ENCODE measurements around the gene GCN1.

The GCN1 gene

GRCh38 chr12:120181991-120182631, 12.4 kb downstream of the GCN1 start:
- no peak for DNase-seq

DNA sequence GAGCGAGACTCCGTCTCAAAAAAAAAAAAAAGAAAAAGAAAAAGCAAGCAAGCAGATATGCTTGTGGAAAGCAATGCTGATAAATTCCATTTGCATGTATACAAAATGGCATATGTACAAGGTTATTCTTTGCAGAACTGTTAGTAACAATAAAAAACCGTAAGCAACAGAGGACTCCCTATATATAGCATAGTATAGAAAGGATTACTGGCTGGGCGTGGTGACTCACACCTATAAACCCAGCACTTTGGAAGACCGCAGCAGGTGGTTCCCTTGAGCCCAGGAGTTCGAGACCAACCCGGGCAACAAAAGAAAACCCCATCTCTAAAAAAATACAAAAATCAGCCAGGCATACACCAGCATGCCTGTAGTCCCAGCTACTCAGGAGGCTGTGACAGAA, 13.5 kb downstream of the GCN1 start:
- DNase-seq, result no peak

DNA sequence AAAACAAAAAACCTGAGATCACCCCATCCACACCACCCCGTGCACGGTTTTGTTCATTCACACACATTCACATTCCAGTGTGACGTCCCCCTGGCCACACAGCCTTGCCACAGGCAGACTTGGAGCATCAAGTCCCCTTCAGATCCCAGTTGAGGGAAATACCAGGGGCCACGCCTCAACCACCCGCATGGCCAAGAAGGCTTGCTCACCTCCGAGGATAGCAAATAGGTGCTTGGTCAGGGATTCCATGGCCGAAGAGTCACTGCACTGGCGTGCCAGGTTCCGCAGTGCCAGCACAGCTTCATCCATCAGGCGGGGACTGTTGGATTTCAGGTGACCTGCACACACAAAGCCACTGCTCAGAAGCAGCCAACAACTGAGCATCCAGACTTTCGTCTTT, 19.0 kb downstream of the GCN1 start:
- DNase-seq, result no peak

DNA sequence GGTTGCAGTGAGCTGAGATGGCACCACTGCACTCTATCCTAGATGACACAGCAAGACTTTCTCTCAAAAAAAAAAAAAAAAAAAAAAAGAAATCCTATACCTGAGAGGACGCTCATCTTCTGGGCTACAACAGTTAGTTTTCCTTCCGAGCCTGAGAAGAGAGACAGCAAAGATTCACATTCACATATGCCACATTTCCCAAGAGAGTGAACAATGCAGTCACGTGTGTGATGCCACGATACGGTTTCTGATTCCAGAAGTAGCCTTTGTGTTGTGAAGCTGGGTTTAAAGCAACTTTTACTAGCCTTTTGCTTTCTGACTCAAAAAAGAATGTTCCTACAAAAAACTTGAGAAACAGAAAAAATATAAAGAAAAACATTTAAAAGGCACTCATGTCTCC, 19.5 kb downstream of the GCN1 start:
- no peak for DNase-seq

DNA sequence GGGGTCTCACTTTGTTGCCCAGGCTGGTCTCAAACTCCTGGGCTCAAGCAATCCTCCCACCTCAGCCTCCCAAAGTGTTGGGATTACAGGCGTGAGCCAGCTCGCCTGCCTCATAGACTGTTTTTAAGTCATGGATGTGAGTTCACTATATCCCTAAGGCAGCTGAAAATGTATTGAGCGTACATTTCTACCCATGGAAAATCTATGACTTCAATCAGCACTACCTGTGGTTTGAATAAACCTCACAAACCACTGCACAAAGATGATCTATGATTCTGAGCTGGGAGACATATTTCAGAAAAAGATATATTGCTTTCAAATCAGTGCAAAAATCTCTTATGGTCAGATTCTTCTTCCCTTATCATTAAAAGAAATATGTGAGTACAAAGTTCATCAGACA, 22.5 kb downstream of the GCN1 start:
- DNase-seq, result no peak

DNA sequence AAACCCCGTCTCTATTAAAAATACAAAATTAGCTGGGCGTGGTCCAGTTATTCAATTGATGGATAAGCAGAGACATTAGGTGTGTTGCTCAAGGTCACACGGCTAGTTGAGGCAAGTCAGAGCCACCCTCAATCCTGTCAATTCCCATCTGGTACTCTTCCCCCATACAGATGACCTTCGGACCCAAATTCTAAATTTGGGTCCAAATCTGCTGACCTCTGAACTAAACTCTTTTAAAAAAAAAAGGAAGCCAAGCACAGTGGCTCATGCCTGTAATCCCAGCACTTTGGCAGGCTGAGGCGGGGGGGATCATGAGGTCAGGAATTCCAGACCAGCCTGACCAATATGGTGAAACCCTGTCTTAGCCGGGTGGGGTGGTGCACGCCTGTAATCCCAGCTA, 23.9 kb downstream of the GCN1 start:
- DNase-seq, result no peak

GRCh38 chr12:120169946-120170345, 24.6 kb downstream of the GCN1 start:
- DNase-seq, result no peak

GRCh38 chr12:120168337-120168736, 26.2 kb downstream of the GCN1 start:
- DNase-seq, result no peak

GRCh38 chr12:120167529-120168095, 26.9 kb downstream of the GCN1 start:
- DNase-seq, result no peak

GRCh38 chr12:120164293-120164692, 30.2 kb downstream of the GCN1 start:
- DNase-seq, result no peak

DNA sequence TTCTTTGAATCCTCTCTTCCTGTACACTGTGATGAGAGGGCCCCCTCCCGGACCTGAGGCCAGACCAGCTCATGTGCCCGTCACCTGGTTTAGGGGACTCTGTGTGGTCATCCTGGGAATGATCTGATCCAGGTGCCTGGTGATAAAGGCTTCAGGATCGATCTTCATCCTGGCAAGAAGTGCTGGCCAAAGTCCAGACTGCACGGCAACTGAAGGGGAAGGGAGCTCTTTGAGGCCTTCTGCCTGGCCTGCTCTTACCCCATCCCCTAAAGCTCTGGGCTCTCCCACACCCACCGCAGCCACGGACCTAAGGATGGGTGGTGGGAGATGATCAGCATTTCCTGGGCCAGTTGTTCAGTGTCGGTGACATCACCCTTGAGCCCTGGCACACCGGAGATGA, 31.8 kb downstream of the GCN1 start:
- no peak for DNase-seq

GRCh38 chr12:120161852-120162251, 32.7 kb downstream of the GCN1 start:
- no peak for DNase-seq

DNA sequence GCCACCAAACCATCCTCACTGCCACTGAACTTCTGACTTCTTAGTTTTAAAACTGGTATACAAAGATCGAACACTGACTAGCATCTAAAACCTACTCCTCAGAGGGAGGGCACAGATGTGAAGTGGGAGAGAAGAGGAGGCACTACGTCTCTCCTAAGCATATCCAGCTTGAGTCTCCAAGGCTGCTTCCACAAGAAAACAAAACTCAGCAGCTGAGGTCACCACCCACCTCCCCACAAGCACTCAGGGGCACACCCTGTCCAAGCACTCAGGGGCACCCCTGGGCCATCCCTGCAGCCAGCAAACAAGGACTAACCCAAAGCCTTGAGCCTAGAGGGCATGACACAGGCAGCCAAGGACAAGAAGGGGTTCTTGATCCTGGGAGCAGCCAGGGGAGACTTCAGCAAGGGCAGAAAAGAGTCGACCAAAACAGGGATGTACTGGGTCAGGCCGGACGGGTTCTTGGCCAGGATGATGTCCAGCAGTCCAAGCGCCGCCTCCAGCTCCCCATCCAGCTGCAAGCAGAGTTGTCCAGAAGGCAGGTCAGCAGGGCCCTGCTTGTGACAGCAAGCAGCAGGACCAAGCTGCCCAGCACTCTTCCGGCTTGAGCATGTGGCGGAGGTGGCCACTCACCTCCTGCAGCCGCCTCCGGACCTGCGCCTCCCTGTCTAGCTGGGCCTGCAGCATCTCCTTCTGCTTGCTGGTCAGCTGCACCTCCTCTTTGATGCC, 34.8 kb downstream of the GCN1 start:
- DNase-seq, result no peak

- no peak for DNase-seq
Observed at GRCh38 chr12:120158351-120158750, 36.2 kb downstream of the GCN1 start.

DNA sequence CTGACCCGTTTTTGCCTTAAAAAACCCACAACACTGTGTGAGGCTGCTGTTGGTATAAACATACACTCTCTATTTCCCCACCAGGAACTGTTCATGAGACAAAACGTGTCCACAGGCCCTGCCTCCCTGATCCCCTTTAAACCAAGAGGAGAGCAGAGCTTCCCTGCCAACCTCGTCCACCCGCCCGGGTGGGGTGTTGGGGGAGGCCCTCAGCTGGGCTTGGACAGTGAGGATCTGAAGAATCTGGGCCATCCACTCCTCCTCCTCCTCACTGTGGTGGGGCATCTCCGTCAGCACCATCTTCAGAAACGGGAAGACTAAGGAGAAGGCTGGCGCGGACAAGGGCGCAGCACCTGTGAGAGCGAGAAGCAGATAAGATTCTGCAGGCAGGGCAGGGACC, 36.8 kb downstream of the GCN1 start:
- no peak for DNase-seq

GRCh38 chr12:120156315-120157259, 37.9 kb downstream of the GCN1 start:
- DNase-seq, result no peak

GRCh38 chr12:120155072-120155471, 39.4 kb downstream of the GCN1 start:
- DNase-seq, result no peak

DNA sequence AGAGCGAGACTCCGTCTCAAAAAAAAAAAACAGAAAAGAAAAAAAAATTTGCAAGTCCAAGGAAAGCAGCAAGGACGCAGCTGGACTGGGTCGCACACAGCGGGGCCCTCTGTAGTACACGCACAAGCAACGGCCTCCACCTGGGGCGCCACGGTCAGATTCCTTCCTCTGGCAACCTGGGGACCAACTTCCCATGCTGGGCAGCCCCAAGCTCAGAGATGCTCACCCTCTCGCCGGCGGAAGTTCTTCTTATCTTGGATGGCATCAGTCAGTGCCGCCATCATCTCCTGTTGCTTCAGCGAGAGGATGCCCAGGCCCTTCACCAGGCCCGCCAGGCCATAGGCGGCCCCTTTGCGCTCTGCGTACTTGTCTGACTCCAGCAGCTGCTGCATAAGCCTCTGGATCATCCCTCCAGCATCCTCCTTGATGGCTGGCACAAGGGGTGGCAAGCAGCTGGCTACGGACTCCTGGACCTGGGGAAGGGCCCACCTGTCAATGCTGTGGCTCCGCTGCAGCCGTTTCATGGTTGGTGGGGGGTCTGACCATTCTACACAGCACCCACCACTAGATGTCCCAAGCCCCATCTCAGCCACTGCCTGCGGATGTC, 43.5 kb downstream of the GCN1 start:
- DNase-seq, result no peak

- no peak for DNase-seq
Observed at GRCh38 chr12:120148011-120148410, 46.5 kb downstream of the GCN1 start.

- no peak for DNase-seq
Observed at GRCh38 chr12:120145164-120145563, 49.4 kb downstream of the GCN1 start.

- no peak for DNase-seq
Observed at GRCh38 chr12:120144215-120144614, 50.3 kb downstream of the GCN1 start.

- no peak for DNase-seq
Observed at GRCh38 chr12:120142231-120142877, 52.2 kb downstream of the GCN1 start.

All from GF-D8 (cell line).